ENCODE results near the gene SORCS2. TPM values are rescaled to one million over a fixed set of nuclear protein-coding genes. Genes with fewer than 3 reads are reported as not detected.

SORCS2 gene
- polyA plus RNA-seq, 1 donor (not counting 4 experiments of a cell fraction or from before 2014, with no cell fraction given) = 0.09 TPM

GRCh38 chr4:7665321-7665720 is 473.0 kb downstream of the SORCS2 start:
- Histone ChIP-seq H3K27ac (ENCODE audit: control insufficient read depth, insufficient read depth, low read length) (no peak overlapping the region), H3K9me1 (ENCODE audit: control insufficient read depth, extremely low read depth, insufficient read depth, low read length) (no peaks in the 10 kb centered on the region), H3K9me3 (ENCODE audit: control insufficient read depth, low read depth, low read length) (no peaks in the 10 kb centered on the region), H3K27me3 (ENCODE audit: control insufficient read depth, extremely low read depth, insufficient read depth, low read length) (no peaks in the 10 kb centered on the region), H3K79me2 (ENCODE audit: control insufficient read depth, insufficient read depth, low read length) (no peaks in the 10 kb centered on the region), H3K4me1 (ENCODE audit: control insufficient read depth, extremely low read depth, insufficient read depth, low read length) (no peaks in the 10 kb centered on the region), H3K4me3 (ENCODE audit: control insufficient read depth in 2 of 3, extremely low read depth in 1 of 3, insufficient read depth in 2 of 3, low read depth in 1 of 3, low read length in 3 of 3) (no peak overlapping the region), H3K9ac (ENCODE audit: control insufficient read depth, extremely low read depth, insufficient read depth, low read length) (no peak overlapping the region), H3K4me2 (ENCODE audit: control insufficient read depth, extremely low read depth, insufficient read depth, low read depth, low read length) (no peak overlapping the region), H2AFZ (ENCODE audit: control insufficient read depth, low read length) (no peak overlapping the region), H4K20me1 (ENCODE audit: control insufficient read depth, extremely low read depth, insufficient read depth, low read length) (no peaks in the 10 kb centered on the region), H3K36me3 (ENCODE audit: control insufficient read depth in 2 of 2, extremely low read depth in 1 of 2, insufficient read depth in 2 of 2, low read length in 2 of 2) (no peaks in the 10 kb centered on the region)
- dilution Hi-C loops (cut with MboI; ENCODE audit: extremely low pct_ligation_motif_present, low sequenced_read_pairs) = no loop called here
- DNase-seq (ENCODE audit: low read depth, low spot score) (no peak), FAIRE-seq (no peak)
- TF ChIP-seq, protein P1, sequence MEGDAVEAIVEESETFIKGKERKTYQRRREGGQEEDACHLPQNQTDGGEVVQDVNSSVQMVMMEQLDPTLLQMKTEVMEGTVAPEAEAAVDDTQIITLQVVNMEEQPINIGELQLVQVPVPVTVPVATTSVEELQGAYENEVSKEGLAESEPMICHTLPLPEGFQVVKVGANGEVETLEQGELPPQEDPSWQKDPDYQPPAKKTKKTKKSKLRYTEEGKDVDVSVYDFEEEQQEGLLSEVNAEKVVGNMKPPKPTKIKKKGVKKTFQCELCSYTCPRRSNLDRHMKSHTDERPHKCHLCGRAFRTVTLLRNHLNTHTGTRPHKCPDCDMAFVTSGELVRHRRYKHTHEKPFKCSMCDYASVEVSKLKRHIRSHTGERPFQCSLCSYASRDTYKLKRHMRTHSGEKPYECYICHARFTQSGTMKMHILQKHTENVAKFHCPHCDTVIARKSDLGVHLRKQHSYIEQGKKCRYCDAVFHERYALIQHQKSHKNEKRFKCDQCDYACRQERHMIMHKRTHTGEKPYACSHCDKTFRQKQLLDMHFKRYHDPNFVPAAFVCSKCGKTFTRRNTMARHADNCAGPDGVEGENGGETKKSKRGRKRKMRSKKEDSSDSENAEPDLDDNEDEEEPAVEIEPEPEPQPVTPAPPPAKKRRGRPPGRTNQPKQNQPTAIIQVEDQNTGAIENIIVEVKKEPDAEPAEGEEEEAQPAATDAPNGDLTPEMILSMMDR (optimal IDR thresholded peaks at IDR 0.05 in 1 of 3, IDR thresholded peaks at IDR 0.05 in 1 of 3, conservative IDR thresholded peaks at IDR 0.05 in 1 of 3; ENCODE audit: extremely low read depth in 1 of 3, insufficient read depth in 2 of 3, low read length in 3 of 3) = no peak
- TF ChIP-seq EZH2 (IDR thresholded peaks at IDR 0.05; ENCODE audit: low read length) = no peak

DNA sequence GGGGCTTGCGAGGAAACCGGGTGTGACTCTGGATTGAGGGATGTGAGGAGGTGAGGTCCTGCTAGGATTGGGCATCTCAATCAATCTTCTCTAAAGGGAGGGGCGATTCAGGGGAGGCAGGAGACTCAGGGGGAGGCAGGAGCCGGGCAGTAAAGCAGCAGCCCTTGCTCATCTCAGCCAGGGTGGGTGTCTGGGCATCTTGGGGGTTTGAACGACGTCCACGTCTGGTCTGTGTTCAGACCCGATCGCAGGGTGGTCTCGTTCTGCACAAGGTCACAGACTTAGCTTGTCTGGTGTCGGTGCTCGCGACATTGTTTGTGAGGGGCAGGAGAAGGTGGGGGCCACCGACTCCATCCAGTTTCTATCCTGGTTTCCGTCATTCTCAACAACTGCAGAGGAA is 473.7 kb downstream of the SORCS2 start:
- no peak overlapping the region for H3K4me2 ChIP-seq (ENCODE audit: control insufficient read depth, extremely low read depth, insufficient read depth, low read depth, low read length)
- H3K9ac ChIP-seq (ENCODE audit: control insufficient read depth, extremely low read depth, insufficient read depth, low read length) = no peak overlapping the region
- no peak overlapping the region for H3K27ac ChIP-seq (ENCODE audit: control insufficient read depth, insufficient read depth, low read length)
- no peaks in the 10 kb centered on the region for H3K9me1 ChIP-seq (ENCODE audit: control insufficient read depth, extremely low read depth, insufficient read depth, low read length)
- H3K4me1 ChIP-seq (ENCODE audit: control insufficient read depth, extremely low read depth, insufficient read depth, low read length) = no peaks in the 10 kb centered on the region
- no peak for TF ChIP-seq EZH2 (IDR thresholded peaks at IDR 0.05; ENCODE audit: low read length)
- TF ChIP-seq, protein P1 (optimal IDR thresholded peaks at IDR 0.05 in 1 of 3, IDR thresholded peaks at IDR 0.05 in 1 of 3, conservative IDR thresholded peaks at IDR 0.05 in 1 of 3; ENCODE audit: extremely low read depth in 1 of 3, insufficient read depth in 2 of 3, low read length in 3 of 3) = no peak
- FAIRE-seq = no peak
- no peak for DNase-seq (ENCODE audit: low read depth, low spot score)
- H2AFZ ChIP-seq (ENCODE audit: control insufficient read depth, low read length) = no peak overlapping the region
- H3K36me3 ChIP-seq (ENCODE audit: control insufficient read depth in 2 of 2, extremely low read depth in 1 of 2, insufficient read depth in 2 of 2, low read length in 2 of 2) = no peaks in the 10 kb centered on the region
- dilution Hi-C loops (cut with MboI; ENCODE audit: extremely low pct_ligation_motif_present, low sequenced_read_pairs) = no loop called here
- H3K79me2 ChIP-seq (ENCODE audit: control insufficient read depth, insufficient read depth, low read length) = no peaks in the 10 kb centered on the region
- no peaks in the 10 kb centered on the region for H3K9me3 ChIP-seq (ENCODE audit: control insufficient read depth, low read depth, low read length)
- no peaks in the 10 kb centered on the region for H3K27me3 ChIP-seq (ENCODE audit: control insufficient read depth, extremely low read depth, insufficient read depth, low read length)
- no peak overlapping the region for H3K4me3 ChIP-seq (ENCODE audit: control insufficient read depth in 2 of 3, extremely low read depth in 1 of 3, insufficient read depth in 2 of 3, low read depth in 1 of 3, low read length in 3 of 3)
- no peaks in the 10 kb centered on the region for H4K20me1 ChIP-seq (ENCODE audit: control insufficient read depth, extremely low read depth, insufficient read depth, low read length)

All from keratinocyte (primary cell).